GM21381 (cell line): Measurements from ENCODE around the gene PARD3.
"Not testable (repeated sequence)": the region's sequence is repeated elsewhere in the genome, so short reads cannot be mapped to it uniquely, and the experiment has no call there.

ENCODE experiments used
- ATAC-seq: cut with Tn5 transposase; IDR thresholded peaks from one replicate; pipeline ENCODE4 v1.9.1; 2021; ENCODE audit warnings: mild to moderate bottlenecking, moderate library complexity; ENCODE audit not compliant: unreplicated experiment

Gene PARD3

DNA sequence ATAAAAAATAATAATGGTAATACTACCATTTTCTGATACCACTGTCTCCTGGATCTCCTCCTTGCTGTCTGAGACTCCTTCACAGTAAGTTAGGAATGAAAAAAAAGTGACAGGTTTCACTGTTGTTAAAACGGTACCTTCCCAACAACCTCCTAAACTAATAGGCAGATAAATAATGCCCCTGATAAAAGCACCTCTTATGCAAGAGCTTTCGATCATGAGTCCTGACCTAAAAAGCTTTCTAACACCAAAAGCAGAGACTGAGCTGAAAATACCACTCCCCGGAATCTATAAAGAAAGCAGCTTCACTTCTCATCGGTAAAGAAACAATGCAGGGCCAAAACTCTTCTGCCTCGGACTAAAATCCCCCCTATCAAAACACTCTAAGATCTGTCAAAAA lies 14.5 kb downstream of the PARD3 start:
- no peak for ATAC-seq

DNA sequence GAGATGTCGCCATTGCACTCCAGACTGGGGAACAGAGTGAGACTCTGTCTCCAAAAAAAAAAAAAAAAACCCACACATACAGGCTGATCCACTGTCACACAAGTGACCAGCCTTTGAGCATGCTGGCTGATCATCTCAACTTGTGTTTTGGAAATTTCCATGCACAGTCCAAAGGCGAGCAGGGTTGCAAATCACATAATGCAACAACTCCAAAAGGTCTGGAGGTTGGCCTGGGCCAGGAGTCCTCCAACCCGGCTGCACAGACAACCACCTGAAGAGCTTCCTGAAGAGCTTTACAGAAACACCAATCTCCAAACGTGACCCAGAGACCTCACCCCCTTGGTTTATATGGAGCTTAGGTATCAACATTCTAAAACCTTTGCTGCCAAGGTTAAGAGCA lies 16.4 kb downstream of the PARD3 start:
- ATAC-seq, result no peak

DNA sequence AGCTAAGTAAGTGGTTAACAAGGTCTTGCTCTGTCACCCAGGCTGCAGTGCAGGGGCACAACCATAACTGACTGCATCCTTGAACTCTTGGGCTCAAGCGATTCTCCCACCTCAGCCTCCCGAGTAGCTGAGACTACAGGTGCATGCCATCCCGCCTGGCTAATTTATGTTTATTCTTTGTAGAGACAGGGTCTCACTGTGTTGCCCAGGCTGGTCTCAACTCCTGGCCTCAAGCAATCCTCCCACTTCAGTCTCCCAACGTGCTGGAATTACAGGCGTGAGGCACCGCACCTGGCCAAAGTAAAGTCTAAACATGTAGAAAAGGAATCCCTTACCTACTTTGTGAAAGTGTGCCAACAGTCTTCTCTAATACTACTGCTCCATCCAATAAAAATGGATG lies 17.9 kb downstream of the PARD3 start:
- ATAC-seq, result no peak

DNA sequence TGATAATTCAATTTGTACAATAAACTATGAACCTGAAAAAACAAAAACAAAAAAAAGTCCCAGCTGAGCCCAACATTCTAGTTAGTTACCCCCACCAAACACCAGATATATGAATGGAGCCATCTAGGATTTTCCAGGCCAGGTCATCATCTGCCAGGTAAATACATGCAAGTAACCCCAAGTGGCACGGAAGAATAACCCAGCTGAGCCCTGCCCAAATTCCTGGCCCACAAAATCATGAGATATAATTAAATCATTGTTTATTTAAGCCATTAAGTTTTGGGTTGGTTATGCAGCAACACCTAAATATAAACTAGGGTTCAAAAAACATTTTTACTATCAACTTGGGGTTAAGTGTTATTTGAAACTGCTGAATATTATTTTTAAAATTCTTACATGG lies 19.0 kb downstream of the PARD3 start:
- no peak for ATAC-seq

DNA sequence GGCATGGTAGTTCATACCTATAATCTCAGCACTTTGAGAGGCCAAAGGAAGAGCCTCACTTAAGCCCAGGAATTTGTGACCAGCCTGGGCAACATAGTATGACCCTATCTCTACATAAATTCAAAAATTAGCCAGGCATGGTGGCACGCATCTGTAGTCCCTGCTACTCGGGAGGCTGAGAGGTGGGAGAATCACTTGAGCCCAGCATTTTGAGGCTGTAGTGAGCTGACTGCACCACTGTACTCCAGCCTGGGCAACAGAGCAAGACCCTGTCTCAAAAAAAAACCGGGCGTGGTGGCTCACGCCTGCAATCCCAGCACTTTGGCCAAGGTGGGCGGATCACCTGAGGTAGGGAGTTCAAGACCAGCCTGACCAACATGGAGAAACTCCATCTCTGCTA lies 19.8 kb downstream of the PARD3 start:
- ATAC-seq, result no peak

- ATAC-seq, result no peak
Observed at GRCh38 chr10:34794835-34795234, 20.3 kb downstream of the PARD3 start.

DNA sequence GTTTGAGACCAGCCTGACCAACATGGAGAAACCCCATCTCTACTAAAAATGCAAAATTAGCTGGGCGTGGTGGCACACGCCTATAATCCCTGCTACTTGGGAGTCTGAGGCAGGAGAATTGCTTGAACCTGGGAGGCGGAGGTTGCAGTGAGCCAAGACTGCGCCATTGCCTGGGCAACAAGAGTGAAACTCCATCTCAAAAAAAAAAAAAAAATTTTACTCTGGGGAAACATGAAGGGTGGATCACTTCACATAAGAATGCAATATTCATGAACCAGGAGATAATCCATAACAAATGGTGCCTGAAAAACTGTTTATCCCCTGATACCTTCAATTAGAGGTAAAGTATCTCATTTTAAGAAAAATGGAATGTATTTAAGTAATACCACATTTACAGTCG lies 21.5 kb downstream of the PARD3 start:
- not testable (repeated sequence) for ATAC-seq

DNA sequence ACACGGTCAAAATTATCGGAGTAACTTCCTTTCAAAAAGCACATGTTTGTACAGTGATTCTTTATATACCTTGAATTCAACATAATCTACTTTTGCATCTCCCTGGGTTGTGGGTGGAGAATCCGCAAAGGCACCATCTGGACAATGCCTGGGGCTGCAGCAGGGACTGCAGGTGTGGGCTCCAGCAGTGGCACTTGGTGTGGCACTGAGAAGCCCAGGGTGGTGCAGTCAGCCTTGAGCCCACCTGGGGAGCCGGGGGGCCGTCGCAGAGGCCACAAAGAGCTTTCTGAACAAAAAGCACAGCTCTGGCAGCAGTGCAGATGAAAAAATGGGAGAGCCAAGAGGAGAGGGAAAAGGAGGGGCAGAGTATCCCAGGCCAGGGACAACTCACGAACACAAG lies 22.2 kb downstream of the PARD3 start:
- no peak for ATAC-seq

DNA sequence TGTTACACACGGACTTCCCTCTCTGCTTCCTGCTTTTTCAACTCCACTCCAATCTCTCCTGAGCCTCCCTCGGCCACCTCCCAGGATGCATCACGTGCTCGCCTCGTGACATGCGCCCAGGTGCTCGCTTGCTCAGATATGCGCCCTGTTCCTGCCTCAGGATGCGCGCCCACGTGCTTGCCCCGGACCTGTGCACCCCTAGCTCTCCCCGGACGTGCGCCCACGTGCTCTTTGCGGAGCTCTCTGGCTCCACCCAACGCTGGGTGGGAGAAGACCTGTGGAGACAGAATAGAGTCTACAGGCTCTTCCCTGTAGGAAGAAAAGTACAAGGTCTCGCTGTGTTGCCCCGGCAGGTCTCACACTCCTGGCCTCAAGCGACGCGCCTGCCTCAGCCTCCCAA lies 23.1 kb downstream of the PARD3 start:
- no peak for ATAC-seq

- no peak for ATAC-seq
Observed at GRCh38 chr10:34791228-34791627, 23.9 kb downstream of the PARD3 start.

- ATAC-seq, result no peak
Observed at GRCh38 chr10:34789966-34790506, 25.1 kb downstream of the PARD3 start.

GRCh38 chr10:34786464-34786863 lies 28.6 kb downstream of the PARD3 start:
- no peak for ATAC-seq

DNA sequence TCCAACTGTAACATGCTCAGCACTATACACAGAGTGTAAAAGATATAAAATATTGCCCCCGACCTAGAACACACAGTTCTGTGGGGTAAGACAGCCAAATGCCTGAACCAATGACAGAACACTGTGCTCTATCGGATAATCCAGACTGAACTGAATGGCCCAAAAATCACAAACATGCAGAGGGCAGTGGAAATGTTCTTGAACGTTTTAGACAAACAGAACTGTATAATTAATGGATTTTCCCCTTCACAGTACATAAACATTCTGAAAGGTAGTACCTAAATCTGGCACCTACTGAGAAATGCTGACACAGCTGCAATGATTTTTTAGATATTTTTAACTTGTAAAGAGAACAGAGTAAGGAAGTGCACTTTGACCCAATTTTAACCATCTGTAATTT lies 33.4 kb downstream of the PARD3 start:
- ATAC-seq, result no peak

DNA sequence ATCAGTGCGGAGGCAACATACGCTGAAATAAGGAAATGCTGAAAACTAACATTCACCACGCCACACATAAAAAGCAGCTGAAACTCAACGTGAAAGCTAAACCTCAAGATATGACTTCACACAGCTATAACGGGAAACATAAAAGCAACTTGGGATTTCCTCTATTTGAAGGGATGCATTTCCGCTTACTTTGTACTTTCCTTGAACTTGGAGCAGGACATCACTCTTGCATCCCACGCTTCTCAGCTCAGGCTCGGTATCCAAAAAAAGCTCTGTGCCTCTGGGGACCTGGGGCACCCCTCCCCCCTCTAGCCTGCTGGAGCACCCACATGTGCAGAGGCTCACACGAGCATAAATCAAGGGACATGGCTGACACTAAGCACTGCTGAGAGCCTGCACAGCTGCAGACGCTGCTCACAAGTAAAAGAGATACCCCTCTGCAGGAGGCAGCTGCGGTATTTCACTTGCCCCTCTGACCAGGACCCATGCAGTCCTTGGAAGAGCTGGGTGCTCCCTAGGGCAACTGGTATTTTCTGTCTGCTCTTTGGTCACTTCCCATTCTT lies 34.2 kb downstream of the PARD3 start:
- peak; percentile 86 for ATAC-seq

GRCh38 chr10:34778237-34778636 lies 36.9 kb downstream of the PARD3 start:
- no peak for ATAC-seq

- ATAC-seq, result no peak
Observed at GRCh38 chr10:34776090-34776690, 38.9 kb downstream of the PARD3 start.

DNA sequence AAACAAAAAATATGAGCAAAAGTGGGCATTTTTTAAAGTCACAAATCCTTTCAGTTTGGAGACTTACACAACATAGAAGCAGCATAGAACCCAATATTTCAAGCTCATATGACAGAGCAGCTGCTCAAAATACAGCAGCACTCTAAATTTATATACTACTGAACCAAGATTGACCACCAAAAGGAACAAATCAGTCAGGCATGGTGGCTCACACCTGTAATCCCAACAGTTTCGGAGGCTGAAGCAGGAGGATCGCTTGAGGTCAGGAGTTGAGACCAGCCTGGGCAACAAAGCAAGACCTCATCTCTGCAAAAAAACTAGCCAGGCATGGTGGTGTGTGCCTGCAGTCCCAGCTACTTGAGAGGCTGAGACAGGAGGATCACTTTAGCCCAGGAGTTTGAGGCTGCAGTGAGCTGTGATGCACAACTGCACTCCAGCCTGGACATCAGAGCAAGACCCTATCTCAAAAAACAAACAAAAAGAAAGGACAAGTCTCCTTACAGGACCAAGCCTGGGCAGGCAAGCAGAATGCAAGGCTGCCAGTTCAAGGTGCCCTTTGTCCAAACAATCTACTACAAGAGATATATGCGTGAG lies 40.0 kb downstream of the PARD3 start:
- no peak for ATAC-seq

DNA sequence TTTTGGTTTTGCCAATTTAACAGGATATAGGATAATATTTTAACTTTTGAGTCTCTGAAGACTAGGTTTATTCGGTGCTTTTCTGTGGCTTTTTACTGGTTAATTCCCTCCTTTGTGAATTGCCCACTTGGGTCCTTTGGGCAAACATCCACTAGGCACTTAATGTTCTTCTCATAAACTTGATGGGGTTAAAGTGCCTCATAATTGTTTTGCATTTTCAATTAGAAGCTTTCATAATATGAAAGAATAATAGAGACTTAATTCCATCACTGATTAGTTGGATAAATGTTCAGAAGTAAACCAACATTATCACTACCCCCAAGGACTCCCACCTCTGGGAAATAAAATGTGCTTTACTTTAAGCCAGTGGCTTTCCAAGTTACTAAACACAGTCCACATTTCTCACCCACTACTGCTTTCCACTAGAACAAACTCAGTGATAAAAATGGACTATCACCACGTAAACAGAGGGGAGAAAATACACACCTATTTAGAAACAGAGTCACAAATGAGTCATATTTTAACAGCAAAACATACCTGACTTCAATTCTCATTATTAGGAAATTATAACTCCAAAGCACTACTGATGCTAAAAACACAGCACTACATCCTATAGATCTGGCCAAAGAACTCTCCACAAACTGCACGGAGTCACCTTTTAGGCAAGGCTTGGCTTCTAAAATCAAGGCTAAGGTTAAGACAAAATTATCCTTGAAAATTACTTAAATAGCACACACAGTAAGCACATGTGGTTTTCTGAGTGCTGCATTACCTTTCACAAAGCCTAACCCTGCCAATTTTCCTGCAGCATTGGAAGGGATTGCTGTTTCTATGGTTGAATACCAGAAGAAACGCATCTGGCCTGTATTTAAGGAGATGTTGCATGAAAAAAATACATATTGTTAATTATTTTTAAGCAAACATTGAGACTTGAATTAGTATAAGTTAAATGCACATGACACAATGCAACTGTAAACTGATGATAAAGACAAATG lies 41.2 kb downstream of the PARD3 start:
- no peak for ATAC-seq

- ATAC-seq, result no peak
Observed at GRCh38 chr10:34771525-34771924, 43.6 kb downstream of the PARD3 start.

DNA sequence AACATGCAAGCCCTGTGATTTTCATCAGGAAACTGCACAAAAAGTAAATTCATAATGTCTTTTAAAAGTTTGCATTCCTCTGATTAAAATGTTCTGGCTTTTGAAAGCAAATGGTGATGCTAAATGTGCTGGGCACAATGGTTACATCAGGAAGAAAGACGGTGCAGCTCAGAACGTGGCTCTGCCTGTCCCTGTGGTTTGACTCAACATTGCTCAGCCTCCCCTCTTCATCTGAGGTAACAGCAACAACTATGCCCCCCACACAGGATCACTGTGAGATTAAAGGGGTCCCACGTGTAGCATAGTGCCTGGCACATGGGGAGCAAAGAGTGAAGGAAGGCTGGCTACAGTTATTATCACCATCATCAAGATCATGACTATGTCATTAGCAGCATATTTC lies 44.0 kb downstream of the PARD3 start:
- ATAC-seq, result no peak

GRCh38 chr10:34769899-34770298 lies 45.2 kb downstream of the PARD3 start:
- ATAC-seq, result no peak
